GM21447 (cell line): ENCODE measurements around the gene SLC35D1.
"Not testable (repeated sequence)": the region's sequence is repeated elsewhere in the genome, so short reads cannot be mapped to it uniquely, and the experiment has no call there.

ENCODE experiments used
- ATAC-seq: cut with Tn5 transposase; IDR thresholded peaks from one replicate; pipeline ENCODE4 v1.9.1; 2021; ENCODE audit not compliant: unreplicated experiment

The SLC35D1 gene

GRCh38 chr1:66996018-66996682 is 57.8 kb downstream of the SLC35D1 start:
- ATAC-seq, result peak; percentile 85

- ATAC-seq, result no peak
Measured at GRCh38 chr1:66993076-66993475, 60.9 kb downstream of the SLC35D1 start.

- no peak for ATAC-seq
Measured at GRCh38 chr1:66985835-66986234, 68.1 kb downstream of the SLC35D1 start.

- ATAC-seq, result peak; percentile 85
Measured at GRCh38 chr1:66984491-66984890, 69.5 kb downstream of the SLC35D1 start.

GRCh38 chr1:66982561-66983260 is 71.2 kb downstream of the SLC35D1 start:
- peak; percentile 60 for ATAC-seq

GRCh38 chr1:66981679-66982078 is 72.3 kb downstream of the SLC35D1 start:
- ATAC-seq, result no peak

- ATAC-seq, result no peak
Measured at GRCh38 chr1:66980745-66981367, 73.1 kb downstream of the SLC35D1 start.

- not testable (repeated sequence) for ATAC-seq
Measured at GRCh38 chr1:66979621-66980020, 74.3 kb downstream of the SLC35D1 start.

GRCh38 chr1:66978201-66978600 is 75.7 kb downstream of the SLC35D1 start:
- ATAC-seq, result no peak

GRCh38 chr1:66968574-66968973 is 85.4 kb downstream of the SLC35D1 start:
- no peak for ATAC-seq

GRCh38 chr1:66966188-66966873 is 87.6 kb downstream of the SLC35D1 start:
- ATAC-seq, result not testable (repeated sequence)

- no peak for ATAC-seq
Measured at GRCh38 chr1:66957938-66958337, 96.0 kb downstream of the SLC35D1 start.

- ATAC-seq, result peak; percentile 78
Measured at GRCh38 chr1:66954208-66954607, 99.7 kb downstream of the SLC35D1 start.

- ATAC-seq, result no peak
Measured at GRCh38 chr1:66951513-66951912, 102.4 kb downstream of the SLC35D1 start.
